ENCODE results near the gene LRRC4B.

Gene LRRC4B

GRCh38 chr19:50498219-50499056 lies 69.8 kb downstream of the LRRC4B start:
- intact Hi-C loops (cut with DNase I): no loop called here
- DNase-seq: no peak

GRCh38 chr19:50497022-50497405 lies 71.2 kb downstream of the LRRC4B start:
- intact Hi-C loops (cut with DNase I): no loop called here
- DNase-seq: no peak

DNA sequence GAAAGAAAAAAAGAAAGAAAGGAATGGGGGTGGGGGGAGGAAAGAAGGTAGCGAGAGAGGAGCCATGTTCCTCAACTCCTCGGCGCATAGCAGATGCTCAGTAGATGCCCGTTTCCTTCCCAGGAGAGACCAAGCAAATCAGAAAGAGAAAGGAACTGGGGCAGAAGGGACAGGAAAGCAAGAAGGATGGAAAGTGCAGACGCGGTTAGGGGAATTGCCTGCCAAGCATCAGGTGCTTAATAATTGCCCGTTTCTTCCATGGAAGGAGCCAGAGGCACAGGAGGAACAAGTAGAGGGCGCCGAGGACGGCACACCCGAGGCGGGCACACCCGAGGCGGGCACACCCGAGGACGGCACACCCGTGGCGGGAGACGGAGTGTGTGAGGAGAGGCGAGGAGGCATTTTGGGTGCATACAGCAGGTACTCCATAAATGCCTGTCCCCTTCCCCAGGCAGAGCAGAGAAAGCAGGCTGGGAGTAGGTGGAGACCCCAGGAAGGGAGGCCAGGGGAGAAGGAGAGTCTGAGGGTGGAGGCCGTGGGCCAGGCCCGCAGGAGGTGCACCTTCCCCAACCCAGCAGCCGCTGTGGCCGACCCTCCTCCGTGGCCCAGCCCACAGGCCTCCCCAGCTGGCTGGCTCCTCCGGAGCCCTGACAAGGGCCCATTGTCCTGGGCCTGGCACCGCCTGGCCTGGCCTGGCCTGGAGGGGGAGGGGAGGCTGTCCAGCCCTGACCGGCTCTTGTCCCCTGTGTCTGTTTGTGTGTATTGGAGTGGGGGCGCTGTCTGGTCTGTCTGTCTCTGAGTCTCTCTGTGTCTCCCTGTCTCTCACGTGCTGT lies 71.8 kb downstream of the LRRC4B start:
- peak; percentile 85 to 98 (median 94) for DNase-seq
- intact Hi-C loops (cut with DNase I): no loop called here

GRCh38 chr19:50495020-50495531 lies 73.2 kb downstream of the LRRC4B start:
- intact Hi-C loops (cut with DNase I): no loop called here
- no peak for DNase-seq

GRCh38 chr19:50494186-50495019 lies 73.8 kb downstream of the LRRC4B start:
- intact Hi-C loops (cut with DNase I): no loop called here
- peak in 1 of 42 donors; percentile 3 for DNase-seq

DNA sequence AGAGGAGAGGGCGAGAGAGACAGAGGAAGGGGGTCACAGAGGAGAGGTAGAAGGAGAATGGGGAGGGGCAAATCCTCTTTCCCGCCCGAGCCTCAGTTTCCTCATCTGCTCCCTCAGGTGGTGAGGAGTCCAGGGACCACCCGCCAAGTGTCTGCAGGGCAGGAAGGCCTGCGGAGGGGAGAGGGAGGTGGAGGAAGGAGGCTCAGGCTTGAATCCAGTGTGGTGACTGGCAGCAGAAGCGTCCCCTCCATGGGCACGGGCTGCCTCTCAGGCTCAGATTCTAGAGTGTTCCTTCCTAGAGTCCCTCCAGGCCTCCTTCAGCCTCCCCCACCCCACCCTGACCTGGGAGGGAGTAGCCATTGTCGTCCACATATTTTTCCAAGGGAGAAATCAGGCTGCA lies 75.1 kb downstream of the LRRC4B start:
- intact Hi-C loops (cut with DNase I): no loop called here
- DNase-seq: peak in 1 of 42 donors; percentile 12

DNA sequence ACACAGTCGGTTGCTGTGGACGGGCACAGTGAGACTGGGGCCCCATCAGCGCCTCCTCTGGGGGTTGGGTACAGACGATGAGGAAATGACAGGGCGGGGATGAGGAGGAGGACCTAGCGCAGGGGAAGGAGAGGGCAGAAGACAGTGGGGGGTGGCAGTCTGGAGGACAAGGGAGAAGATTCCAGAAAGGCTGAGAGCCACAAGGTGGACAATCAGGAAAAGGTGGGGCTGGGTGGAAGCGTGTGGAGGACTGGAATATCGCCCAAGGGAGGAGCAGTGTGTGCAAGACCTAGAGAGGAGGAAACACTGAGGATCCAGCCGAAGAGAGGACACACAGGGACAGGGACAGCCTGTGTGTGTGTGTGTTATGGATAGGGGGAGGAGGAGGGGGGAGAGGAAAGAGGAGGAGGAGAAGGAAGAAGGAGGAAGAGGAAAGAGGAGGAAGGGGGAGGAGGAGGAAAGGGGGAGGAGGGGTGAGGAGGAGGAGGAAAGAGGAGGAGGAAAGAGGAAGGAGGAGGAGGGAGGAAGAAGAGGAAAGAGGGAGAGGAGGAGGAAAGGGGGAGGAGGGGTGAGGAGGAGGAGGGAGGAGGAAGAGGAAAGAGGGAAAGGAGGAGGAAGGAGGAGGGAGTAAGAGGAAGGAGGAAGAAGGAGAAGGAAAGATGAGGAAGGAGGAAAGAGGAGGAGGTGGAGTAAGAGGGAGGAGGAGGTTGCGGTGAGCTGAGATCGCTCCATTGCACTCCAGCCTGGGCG lies 75.8 kb downstream of the LRRC4B start:
- intact Hi-C loops (cut with DNase I): no loop called here
- DNase-seq: peak in 16 of 42 donors; percentile 33 to 75 (median 46)

DNA sequence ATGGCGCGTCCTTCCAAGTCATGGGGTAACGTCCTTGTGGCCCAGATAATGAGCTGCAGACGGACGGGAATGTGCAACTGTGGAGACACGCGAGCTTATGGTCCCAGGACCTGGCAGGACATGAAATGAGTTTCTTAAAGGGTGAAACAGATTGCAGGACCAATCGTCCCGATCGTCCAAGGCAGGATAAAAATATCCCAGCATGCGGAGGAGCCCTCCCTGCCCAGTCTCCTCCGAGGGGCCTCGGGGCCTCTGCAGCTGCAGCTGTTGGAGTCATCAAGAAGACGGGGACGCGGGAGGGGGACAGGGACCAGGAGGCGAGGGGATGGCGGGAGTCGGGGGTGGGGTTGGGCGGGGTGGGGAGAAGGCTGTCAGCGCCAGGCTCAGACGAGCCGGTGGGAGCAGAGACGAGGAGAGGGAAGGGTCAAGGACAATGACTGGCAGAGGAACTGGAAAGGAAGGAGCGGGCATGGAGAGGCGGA lies 77.2 kb downstream of the LRRC4B start:
- DNase-seq: peak in 23 of 42 donors; percentile 30 to 74 (median 57)

DNA sequence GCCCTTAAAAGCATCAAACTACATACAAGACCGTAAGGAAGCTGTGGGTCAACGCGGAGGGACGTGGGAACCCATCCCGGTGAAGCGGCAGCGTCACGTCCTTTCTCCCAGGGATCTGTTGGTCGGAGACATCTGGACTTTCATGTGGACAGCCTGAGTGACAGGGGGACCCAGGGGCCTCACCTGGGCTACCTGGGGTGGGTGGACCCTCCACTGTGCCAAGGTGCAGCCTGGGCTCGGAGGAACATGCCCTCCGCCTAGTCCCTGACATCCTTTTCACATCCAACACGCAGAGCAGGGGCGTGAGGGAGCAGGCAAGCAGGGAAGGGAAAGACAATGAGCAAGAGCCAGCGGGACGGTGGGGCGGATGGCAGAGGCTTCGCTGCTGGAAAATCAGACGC lies 77.8 kb downstream of the LRRC4B start:
- intact Hi-C loops (cut with DNase I): no loop called here
- peak in 2 of 42 donors; percentile 34 to 54 for DNase-seq

More for the DNA sequence above, 77.2 kb downstream of the LRRC4B start:
- intact Hi-C loops (cut with DNase I): no loop called here

GRCh38 chr19:50489461-50490011 lies 78.7 kb downstream of the LRRC4B start:
- DNase-seq: peak in 10 of 42 donors; percentile 14 to 66 (median 36)
- intact Hi-C loops (cut with DNase I): no loop called here

DNA sequence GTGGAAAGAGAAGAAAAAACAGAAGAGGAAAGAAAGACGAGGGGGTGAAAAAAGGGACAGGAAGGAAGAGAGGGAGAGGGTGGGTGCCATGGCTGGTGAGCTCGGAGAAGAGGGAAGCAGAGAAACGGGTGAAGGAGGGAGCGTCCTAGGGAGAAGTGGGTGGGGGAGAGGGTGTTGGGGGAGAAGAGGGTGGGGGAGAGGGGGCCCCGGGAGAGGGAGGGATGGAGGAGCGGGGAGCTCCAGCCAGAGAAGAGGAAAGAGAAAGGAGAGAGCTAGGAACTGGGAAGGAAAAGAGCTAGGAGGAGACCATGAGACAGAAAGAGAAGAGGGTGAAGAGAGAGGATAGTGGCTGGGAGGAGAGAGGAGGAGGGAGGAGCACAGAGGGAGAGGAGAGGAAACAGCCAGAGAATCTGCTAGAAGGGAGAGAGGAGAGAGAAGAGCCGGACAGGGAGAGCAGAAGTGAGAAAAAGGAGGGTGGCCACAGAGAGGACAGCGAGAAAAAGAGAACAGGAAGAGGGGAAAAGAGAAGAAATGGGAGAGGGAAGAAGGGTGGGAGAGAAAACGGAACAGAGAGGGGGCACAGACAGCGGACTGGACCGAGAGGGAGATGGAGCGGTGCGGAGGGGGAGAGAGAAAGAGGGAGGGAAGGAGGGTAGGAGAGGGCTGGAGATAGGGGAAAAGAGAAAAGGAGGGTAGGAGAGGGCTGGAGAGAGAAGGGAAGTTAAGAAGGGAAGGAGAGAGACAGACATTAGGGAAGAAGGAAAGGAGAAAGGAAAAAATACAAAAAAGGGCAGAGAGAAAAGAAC lies 79.6 kb downstream of the LRRC4B start:
- intact Hi-C loops (cut with DNase I): no loop called here
- DNase-seq: peak in 2 of 42 donors; percentile 18 to 22

DNA sequence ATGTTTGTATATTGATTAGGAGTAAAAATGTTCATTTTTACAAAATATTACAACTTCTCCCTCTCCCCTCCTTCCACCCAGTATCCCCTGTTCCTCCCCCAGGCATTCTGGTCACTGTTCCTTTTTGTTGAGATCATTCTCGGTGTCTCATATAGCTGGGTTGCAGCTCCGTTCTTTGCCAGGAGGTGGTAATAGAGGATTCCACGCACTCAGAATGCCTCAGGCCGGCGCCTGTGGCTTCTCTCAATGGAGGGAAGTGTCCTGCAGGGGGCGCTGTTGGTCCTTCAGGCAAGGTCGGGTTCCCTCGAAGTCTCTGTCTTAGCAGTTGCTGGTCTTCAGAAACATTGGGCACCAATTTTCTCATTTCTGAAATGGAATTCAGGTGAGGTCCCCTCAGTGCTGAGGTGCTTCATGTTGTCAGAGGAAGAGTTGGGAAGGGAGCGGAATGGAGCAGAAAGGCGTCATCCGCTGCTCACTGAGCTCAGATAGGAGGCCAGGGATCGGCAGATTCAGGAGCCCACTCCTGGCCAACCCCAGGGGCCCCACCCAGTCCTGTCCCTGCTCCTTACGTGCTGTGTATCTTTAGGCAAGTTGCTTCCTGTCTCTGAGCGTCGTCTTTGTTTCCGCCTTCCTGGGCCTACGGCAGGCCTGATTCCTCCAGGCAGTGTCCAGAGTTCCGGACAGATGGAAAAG lies 81.3 kb downstream of the LRRC4B start:
- intact Hi-C loops (cut with DNase I): no loop called here

DNA sequence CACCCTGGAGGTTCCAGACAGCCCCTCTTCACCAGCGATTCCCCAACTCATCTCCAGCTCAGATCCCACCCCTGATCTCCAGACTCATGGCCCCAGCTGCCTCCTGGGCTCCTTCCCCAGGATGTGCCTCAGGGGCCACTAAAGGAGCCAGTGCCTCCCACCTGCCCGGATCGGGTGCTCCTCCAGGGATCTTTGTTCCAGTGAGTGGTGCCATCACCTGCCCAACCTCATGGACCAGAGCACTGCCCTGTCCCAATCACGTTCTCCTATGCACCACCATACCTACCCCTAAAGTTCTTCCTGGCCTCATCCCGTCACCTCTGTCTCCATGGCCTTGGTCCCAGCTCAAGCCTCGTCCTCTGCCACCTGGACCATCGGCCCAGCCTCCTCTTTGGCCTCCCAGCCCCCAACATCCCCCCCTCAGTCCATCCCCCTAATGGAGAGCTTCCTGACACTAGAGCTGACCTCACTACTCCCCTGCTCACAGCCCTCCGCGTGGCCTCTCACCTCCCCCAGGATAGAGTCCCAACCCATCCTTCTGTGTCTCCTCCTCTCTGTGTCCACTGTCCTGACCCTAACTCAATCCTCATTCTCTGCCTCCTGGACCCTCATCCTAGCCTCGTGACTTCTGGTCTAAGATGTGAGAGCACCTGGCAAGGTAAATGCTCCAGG lies 82.8 kb downstream of the LRRC4B start:
- DNase-seq: peak in 1 of 42 donors; percentile 28
- intact Hi-C loops (cut with DNase I): no loop called here

More for the DNA sequence above, 81.3 kb downstream of the LRRC4B start:
- peak in 16 of 42 donors; percentile 18 to 84 (median 48) for DNase-seq

DNA sequence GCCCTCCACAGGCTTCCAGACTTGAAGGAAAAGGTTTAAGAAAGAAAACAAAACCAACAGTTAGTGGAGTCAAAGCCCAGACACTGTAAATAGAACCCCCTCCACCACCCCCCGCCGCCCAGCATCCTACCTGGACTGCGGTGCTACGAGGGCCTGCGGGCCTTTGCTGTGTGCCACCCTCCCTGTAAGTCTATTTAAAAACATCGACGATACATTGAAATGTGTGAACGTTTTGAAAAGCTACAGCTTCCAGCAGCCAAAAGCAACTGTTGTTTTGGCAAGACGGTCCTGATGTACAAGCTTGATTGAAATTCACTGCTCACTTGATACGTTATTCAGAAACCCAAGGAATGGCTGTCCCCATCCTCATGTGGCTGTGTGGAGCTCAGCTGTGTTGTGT lies 85.3 kb downstream of the LRRC4B start:
- peak in 1 of 42 donors; percentile 24 for DNase-seq
- intact Hi-C loops (cut with DNase I): no loop called here

- peak in 1 of 42 donors; percentile 10 for DNase-seq
- intact Hi-C loops (cut with DNase I): no loop called here
Observed at GRCh38 chr19:50482271-50482855, 85.9 kb downstream of the LRRC4B start.

Data from head of caudate nucleus (tissue), 42 donors.